T-helper 22 cell (primary cell): Measurements from ENCODE around the gene ADGRE2.
"Not testable (repeated sequence)": the region's sequence is repeated elsewhere in the genome, so short reads cannot be mapped to it uniquely, and the experiment has no call there.

Experiments used
- DNase-seq: peaks from one replicate; pipeline ENCODE4 v3.0.0-alpha.2; 2020; ENCODE audit warnings: low read depth

Gene ADGRE2

DNA sequence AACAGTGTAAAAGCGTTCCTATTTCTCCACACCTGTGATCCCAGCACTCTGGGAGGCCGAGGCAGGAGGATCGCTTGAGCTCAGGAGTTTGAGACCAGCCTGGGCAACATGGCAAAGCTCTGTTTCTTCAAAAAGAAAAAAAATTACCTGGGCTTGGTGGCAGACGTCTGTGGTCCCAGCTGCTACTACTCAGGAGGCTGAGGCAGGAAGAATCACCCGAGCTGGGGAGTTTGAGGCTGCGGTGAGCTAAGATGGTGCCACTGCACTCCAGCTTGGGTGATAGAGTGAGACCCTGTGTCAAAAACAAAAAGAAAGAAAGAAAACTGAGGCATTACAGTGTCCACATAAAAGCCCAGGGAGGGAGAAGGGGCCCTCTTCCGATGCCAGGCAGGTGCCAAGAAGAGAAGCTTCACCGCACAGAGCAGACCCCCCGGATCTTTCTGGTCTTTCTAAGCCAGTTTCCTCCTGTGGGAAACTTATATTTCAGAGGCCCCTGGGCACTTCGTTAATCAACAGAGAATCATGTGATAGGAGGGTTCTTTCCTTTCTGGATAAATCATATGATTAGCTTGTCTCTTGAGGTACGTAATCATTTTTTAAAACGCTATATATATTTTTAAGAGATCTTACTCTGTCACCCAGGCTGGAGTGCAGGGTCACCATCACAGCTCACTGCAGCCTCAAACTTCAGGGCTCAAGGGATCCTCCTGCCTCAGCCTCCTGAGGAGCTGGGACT, at the start of gene ADGRE2:
Gene ADGRE2, minus strand, starts transcription at position 451 of the 736 bp plus-strand sequence. CDS start 1,804 bp downstream, outside the sequence.
- DNase-seq, result not testable (repeated sequence)

GRCh38 chr19:14826006-14826405, 47.6 kb upstream of the ADGRE2 start:
- DNase-seq, result no peak

- no peak for DNase-seq
Measured at GRCh38 chr19:14821937-14822336, 43.6 kb upstream of the ADGRE2 start.

DNA sequence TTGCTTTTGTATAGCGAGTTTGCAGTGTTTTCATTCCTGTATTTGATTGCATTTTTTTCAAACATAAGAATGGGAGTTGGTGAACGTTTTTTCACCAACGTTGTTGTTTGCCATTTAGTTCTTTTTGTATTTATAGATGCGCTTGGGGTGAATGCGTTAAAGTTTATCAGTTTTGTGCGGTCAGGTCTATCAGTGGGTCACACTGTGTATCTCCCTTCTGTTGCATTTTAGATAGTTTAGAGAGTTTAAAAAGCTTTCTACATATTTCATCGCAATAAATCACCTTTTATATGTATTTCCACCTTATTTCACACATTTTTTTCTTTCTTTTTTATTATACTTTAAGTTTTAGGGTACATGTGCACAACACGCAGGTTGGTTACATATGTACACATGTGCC, 40.2 kb upstream of the ADGRE2 start:
- no peak for DNase-seq

DNA sequence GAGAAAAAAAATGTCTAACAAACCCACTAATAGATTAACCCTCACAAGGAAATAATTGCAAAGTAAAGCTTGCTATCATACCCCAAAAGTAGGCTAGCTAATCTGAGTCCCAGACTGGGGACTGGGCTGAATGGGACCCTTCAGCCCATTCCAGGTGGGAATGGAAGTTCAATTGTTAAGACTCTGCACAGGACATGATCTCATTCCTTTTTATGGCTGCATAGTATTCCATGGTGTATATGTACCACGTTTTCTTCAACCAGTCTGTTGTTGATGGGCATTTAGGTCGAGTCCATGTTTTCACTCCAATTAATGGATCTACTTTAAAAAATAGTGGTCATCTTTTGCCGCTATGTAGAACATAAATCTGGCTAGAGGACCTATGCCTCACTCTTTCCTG, 38.7 kb upstream of the ADGRE2 start:
- no peak for DNase-seq

GRCh38 chr19:14814982-14815652, 36.8 kb upstream of the ADGRE2 start:
- no peak for DNase-seq

DNA sequence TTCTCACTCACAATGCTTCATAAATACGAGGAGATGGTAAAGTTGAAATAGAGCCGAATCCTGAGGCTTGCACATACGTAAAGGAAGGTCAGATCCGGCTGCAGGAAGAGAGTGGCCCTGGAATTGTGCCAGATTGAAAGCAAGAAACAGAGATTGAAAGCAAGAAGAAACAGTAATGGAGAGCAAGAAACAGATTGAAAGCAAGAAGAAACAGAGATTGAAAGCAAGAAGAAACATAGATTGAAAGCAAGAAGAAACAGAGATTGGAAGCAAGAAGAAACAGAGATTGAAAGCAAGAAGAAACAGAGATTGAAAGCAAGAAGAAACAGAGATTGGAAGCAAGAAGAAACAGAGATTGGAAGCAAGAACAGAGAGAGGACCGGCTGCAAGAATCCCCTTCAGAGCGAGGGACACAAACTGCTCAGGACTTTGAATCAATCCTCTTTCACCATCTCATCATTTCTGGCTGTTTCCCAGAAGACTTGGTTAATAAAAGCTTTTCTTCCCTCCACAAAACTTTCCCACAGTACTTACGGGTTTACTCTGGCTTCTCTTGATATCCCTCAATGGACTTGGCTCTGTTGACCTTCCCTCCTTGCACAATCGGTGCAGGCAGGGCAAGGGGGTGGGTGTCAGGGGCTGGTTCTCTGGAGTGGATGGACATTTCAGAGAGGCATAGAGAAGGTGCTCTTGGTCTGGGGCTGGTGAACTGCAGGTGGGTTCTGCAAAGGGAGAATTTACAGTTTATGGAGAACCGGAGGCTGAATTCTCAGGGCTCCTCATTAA, 31.1 kb upstream of the ADGRE2 start:
- DNase-seq, result no peak

- DNase-seq, result no peak
Measured at GRCh38 chr19:14804765-14805164, 26.4 kb upstream of the ADGRE2 start.

GRCh38 chr19:14798760-14799159, 20.4 kb upstream of the ADGRE2 start:
- DNase-seq, result no peak

GRCh38 chr19:14796021-14796420, 17.7 kb upstream of the ADGRE2 start:
- no peak for DNase-seq

DNA sequence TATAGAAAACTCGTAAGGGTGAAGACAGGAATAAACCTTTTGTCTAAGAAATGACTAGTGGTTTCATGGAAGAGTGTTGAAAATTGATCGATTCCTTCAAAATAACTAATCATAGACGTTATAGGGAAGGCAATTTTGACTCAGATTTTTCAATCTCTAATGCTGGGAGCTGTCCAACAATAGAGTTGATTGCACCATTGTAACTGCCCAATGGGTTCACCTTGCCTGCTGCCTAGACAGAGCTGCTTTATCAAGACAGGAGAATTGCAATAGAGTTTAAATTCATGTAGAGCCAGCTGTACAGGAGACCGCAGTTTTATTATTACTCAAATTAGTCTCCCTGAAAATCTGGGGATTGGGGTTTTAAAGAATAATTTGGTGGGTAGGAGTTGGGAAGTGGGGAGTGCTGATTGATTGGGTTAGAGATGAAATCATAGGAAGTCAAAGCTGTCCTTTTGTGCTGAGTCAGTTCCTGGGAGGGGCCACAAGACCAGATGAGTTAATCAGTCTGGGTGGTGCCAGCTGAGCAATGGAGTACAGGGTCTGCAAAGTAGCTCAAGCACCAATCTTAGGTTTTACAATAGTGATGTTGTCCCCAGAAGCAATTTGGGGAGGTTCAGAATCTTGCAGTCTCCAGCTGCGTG, 16.8 kb upstream of the ADGRE2 start:
- no peak for DNase-seq

DNA sequence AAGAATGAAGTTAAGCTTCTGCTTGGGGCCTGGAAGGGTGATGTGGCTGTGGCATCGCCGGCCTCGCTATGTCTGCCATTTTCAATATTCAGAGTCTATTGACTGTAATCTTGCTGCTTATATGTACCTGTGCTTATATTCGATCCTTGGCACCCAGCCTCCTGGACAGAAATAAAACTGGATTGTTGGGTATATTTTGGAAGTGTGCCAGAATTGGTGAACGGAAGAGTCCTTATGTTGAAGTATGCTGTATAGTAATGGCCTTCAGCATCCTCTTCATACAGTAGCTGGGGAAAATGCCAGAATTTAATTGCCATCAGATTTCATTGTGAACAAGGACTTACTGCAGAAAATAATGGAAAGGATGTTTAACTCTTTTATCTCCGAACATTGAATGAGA, 13.9 kb upstream of the ADGRE2 start:
- DNase-seq, result not testable (repeated sequence)

DNA sequence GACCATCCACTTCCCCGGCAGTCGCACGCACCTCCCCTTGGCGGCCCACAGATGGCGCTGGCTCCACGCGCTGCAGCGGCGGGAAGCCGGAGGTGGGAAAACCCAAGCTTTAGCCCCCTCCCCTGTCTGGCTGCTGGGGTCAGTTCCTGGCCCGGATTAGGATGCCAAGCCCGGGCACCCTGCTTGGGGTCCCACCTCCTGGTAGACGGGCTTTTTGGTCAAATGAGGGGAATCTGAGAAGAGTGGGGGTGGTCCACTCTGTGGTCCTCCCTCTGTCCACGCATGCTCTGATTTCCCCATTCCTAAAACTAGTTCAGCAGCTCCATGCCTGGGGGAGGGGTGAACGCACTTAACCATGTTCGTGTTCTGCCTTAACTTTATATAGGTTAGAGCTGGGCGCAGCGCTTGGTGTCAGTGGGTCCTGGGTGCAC, 8.1 kb upstream of the ADGRE2 start:
- no peak for DNase-seq

DNA sequence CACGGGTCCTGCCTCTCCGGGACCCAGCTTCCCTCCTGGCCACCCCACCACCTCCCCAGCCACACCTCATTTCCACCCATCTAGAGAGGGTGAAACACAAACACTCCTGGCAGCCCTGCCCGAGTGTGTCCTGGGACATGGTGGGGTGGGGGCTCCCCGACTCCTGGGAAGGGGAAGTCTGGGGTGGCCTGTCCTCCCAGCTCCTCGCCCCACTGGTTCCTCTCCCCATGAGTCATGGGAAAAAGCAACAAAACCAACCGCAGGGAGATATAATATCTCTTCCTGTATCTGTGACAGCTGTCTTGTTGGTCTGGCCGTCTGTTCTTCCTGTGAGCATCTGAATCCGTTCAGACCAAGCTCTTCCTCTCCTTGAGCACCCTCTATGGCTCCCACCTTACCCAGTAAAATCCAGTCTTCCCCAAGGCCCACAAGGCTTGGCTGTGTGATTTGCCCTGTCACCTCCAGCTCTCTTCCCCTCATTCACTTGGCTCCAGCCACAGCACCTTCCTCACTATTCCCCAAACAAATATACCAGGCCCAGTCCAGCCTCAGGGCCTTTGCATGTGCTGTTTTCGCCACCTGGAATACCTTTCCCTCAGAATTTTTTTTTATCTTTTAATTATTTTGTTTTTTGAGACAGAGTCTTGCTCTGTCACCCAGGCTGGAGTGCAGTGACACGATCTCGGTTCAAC, 6.9 kb upstream of the ADGRE2 start:
- DNase-seq, result not testable (repeated sequence)

DNA sequence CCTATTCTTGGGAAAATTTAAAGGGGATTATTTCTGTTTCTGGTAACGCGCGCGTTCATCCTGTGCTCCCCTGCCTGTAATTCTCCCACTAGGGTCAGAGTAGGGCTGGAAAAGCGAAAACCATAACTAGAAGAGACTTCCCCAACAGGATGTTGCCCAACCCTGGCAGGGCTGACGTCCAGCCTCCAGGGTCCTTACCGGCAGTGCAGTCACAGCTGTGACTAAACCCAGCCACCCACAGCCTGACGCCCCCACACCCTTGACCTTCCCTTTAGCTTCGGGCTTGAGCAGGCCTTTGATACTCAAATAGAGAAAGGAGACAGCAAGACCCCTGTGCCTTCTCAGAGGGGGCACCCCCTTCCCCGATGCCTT, 6.4 kb upstream of the ADGRE2 start:
- DNase-seq, result not testable (repeated sequence)

DNA sequence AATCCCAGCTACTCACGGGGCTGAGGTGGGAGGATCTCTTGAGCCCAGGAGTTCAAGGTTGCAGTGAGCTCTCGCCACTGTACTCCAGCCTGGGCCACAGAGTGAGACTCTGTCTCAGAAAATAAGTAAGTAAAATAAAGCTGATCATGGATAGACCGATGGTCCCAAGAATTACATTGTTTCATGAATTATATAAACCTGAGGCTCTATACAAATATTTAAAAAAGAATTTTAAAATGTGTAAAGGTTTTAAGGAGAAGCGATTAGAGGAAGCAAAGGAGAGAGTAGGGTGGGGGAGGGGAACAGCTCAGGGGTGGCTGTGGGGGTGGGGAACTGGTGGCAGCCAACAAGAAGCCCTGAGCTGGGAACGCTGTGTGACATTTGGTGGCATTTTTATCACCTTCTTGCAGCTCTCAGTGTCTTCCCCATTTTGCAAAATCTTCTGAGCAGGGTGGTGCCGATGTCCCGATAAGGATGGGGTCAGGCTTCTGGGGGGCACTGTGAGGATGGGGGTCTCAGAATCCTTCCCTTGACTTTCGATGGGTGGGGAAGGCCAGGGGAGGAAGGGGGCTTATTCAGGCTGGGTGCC, 5.1 kb upstream of the ADGRE2 start:
- not testable (repeated sequence) for DNase-seq

DNA sequence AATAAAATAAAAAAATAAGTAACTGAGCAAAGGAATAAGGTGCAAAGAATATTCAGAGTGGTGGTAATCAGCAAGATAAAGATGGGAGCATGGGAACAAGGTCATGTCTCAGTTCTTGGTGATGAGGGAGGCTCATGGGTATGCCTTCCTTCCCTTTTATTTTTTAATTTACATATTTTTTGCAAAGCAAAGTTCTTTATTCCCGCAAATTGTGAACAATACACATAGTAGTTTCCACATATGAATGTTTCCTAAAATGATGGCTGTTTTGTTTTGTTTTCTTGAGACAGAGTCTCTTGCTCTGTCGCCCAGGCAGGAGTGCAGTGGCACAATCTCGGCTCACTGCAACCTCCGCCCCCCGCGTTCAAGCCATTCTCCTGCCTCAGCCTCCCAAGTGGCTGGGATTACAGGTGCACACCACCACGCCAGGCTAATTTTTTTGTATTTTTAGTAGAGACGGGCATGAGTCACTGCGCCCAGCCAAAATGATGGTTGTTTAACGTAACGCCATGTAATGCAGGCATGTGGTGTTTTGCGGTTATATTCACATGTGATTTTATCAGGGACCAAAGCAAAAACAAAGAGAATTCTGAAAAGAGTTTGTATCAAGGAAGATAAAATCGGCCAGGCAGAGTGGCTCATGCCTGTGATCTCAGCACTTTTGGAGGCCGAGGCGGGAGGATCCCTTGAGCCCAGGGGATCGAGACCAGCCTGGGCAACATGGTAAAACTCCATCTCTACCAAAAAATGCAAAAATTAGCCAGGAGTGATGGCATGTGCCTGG, 4.5 kb upstream of the ADGRE2 start:
- no peak for DNase-seq

DNA sequence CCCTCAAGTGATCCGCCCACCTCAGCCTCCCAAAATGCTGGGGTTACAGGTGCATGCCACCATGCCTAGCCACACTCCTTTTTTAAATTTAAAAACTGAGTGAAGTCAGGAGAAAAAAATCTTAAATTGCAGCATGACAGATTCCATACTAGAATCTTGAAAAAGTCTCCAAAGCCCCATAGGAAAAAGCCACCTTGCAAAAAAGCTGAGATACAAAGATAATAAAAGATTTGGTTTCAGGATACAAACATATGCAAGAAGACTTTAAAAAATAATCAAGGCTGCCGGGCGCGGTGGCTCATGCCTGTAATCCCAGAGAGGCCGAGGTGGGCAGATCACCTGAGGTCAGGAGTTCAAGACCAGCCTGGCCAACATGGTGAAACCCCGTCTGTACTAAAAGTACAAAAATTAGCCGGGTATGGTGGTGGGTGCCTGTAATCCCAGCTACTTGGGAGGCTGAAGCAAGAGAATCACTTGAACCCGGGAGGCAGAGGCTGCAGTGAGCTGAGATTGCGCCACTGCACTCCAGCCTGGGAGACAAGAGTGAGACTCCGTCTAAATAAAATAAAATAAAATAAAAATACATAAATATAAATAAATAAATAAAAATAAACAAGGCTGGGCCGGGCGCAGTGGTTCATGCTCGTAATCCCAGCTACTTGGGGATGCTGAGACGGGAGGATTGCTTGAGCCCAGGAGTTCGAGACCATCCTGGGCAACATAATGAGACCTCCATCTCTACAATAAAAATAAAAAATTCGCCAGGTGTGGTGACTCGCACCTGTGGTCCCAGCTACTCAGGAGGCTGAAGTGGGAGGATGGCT, 3.6 kb upstream of the ADGRE2 start:
- not testable (repeated sequence) for DNase-seq

GRCh38 chr19:14780622-14781225, 2.4 kb upstream of the ADGRE2 start:
- not testable (repeated sequence) for DNase-seq
